D721Med (cell line): ENCODE measurements around the gene SDC4.

Experiments
- DNase-seq: peaks from one replicate; pipeline ENCODE4 v3.0.0; 2011; ENCODE audit warnings: low spot score; ENCODE audit not compliant: insufficient read length
- FAIRE-seq: peaks from 2 replicates; lab custom pipeline; 2011; peaks lifted over from hg19 to GRCh38; lab: Jason Lieb, UNC
- CTCF ChIP-seq: IDR thresholded peaks from 2 replicates; pipeline ENCODE4 v1.5.1; 2012; ENCODE audit warnings: mild to moderate bottlenecking, control low read depth; ENCODE audit not compliant: insufficient read depth; ENCODE audit errors: missing control alignments

SDC4 gene

GRCh38 chr20:45309075-45309474 lies 39.1 kb downstream of the SDC4 start:
- no peak for TF ChIP-seq CTCF
- FAIRE-seq = no peak
- DNase-seq = no peak

GRCh38 chr20:45308117-45308778 lies 40.0 kb downstream of the SDC4 start, which contains the start of gene MATN4:
Gene MATN4 (minus strand): TSS chr20:45308299. CDS start chr20:45305582, 2,717 bp downstream.
- DNase-seq (no peak), FAIRE-seq (no peak)
- TF ChIP-seq CTCF = no peak

- no peak for FAIRE-seq
- TF ChIP-seq CTCF = no peak
- DNase-seq = no peak
Observed at GRCh38 chr20:45307076-45307640, 41.1 kb downstream of the SDC4 start.

- FAIRE-seq (no peak), DNase-seq (no peak)
- TF ChIP-seq CTCF = no peak
Observed at GRCh38 chr20:45306431-45306982, 41.7 kb downstream of the SDC4 start, which contains the start of gene RBPJL. Gene RBPJL (plus strand): TSS chr20:45306840. CDS start chr20:45306923, 83 bp downstream.

- FAIRE-seq (no peak), DNase-seq (no peak)
- no peak for TF ChIP-seq CTCF
Observed at GRCh38 chr20:45305262-45305661, 43.0 kb downstream of the SDC4 start.

GRCh38 chr20:45304464-45304999 lies 43.7 kb downstream of the SDC4 start:
- no peak for DNase-seq
- no peak for FAIRE-seq
- TF ChIP-seq CTCF = no peak
